B cell (primary cell): ENCODE results near the gene POU3F3. TPM values are rescaled to one million over a fixed set of nuclear protein-coding genes. Genes with fewer than 3 reads are reported as not detected.

Experiments used
- ATAC-seq: fragments of 200-7000 bp; cut with Tn5 transposase; one replicate; pipeline ENCODE4 v1.10.0; 2021; ENCODE audit warnings: low read depth, mild to moderate bottlenecking, moderate number of reproducible peaks, moderate library complexity
- CTCF ChIA-PET: fragments of 350-600 bp; sonication (Branson Sonifier 250); formaldehyde crosslinking; loops from one replicate; lab custom pipeline; 2021; ENCODE audit warnings: antibody characterized with exemption, inconsistent platforms; lab: Charles Lee
- POLR2A ChIA-PET: fragments of 350-600 bp; sonication (Branson Sonifier 250); formaldehyde crosslinking; loops from one replicate; lab custom pipeline; 2021; ENCODE audit warnings: antibody characterized with exemption; lab: Charles Lee
- DNase-seq: peaks from one replicate; pipeline ENCODE4 v3.0.0; 2013
- H2AFZ ChIP-seq: 2 replicates; pipeline ENCODE4 v1.6.1; 2012; ENCODE audit warnings: mild to moderate bottlenecking, low read depth, low read length; ENCODE audit not compliant: insufficient read depth, poor library complexity, severe bottlenecking
- H3K27ac ChIP-seq, 2 donors: 1 replicate in 1 of 2; 2 replicates in 1 of 2; pipeline ENCODE4 v1.5.1; 2012 to 2013; ENCODE audit warnings: low read length in 2 of 2, mild to moderate bottlenecking in 2 of 2, moderate library complexity in 1 of 2
- H3K27me3 ChIP-seq, 4 experiments: fragments of 200-600 bp in 1 of 4; sonication (generic) in 1 of 4; replicated peaks in 1 of 4; 1 replicate in 2 of 4; 2 replicates in 2 of 4; pipeline versions ENCODE4 v1.6.1 to v1.7.0; 2013 to 2016; ENCODE audit warnings: low read length in 3 of 4, mild to moderate bottlenecking in 2 of 4, mixed read lengths in 1 of 4, moderate library complexity in 1 of 4; ENCODE audit not compliant: insufficient read depth in 4 of 4, control insufficient read depth in 3 of 4; ENCODE audit errors: control extremely low read depth in 1 of 4
- H3K36me3 ChIP-seq, 2 experiments: replicated peaks in 1 of 2; 1 replicate in 1 of 2; 2 replicates in 1 of 2; pipeline versions ENCODE4 v1.6.1 to v1.7.1; 2013; ENCODE audit warnings: low read length in 1 of 2; ENCODE audit not compliant: insufficient read depth in 2 of 2, control insufficient read depth in 1 of 2; ENCODE audit errors: control extremely low read depth in 1 of 2, extremely low read depth in 1 of 2
- H3K4me1 ChIP-seq, 2 donors: fragments of 200-600 bp in 1 of 2; sonication (generic) in 1 of 2; 1 replicate in 1 of 2; 2 replicates in 1 of 2; pipeline versions ENCODE4 v1.5.1 to v1.6.1; 2013 to 2017; ENCODE audit warnings: low read length in 2 of 2; ENCODE audit not compliant: control insufficient read depth in 2 of 2, insufficient read depth in 2 of 2
- H3K4me2 ChIP-seq: replicated peaks from 2 replicates; pipeline ENCODE3; 2012; ENCODE audit warnings: mild to moderate bottlenecking, low read depth, low read length; ENCODE audit not compliant: poor library complexity, severe bottlenecking
- H3K4me3 ChIP-seq, 5 experiments: fragments of 200-600 bp in 1 of 5; sonication (generic) in 1 of 5; 1 replicate in 3 of 5; 2 replicates in 2 of 5; pipeline versions ENCODE4 v1.5.1 to v1.7.0; 2011 to 2016; ENCODE audit warnings: low read length in 4 of 5, mild to moderate bottlenecking in 4 of 5, low read depth in 2 of 5, control low read depth in 1 of 5, moderate library complexity in 1 of 5; ENCODE audit not compliant: insufficient read depth in 1 of 5; ENCODE audit errors: control extremely low read depth in 1 of 5, extremely low read depth in 1 of 5
- H3K79me2 ChIP-seq: fragments of 200-600 bp; sonication (generic); one replicate; pipeline ENCODE4 v1.6.0; 2016; ENCODE audit warnings: low read length; ENCODE audit not compliant: control insufficient read depth, insufficient read depth
- H3K9ac ChIP-seq: fragments of 200-600 bp; sonication (generic); 2 replicates; pipeline ENCODE4 v1.6.1; 2017; ENCODE audit warnings: mild to moderate bottlenecking, low read length, moderate library complexity
- H3K9me3 ChIP-seq, 3 donors: one replicate each; pipeline versions ENCODE4 v1.6.1 to v1.7.1; 2013; ENCODE audit warnings: low read length in 2 of 3; ENCODE audit not compliant: control insufficient read depth in 2 of 3, insufficient read depth in 1 of 3; ENCODE audit errors: control extremely low read depth in 1 of 3
- H4K20me1 ChIP-seq: 2 replicates; pipeline ENCODE4 v1.6.0; 2012; ENCODE audit warnings: mild to moderate bottlenecking, low read length; ENCODE audit not compliant: insufficient read depth, control insufficient read depth, poor library complexity, severe bottlenecking
- H3K27ac Mint-ChIP-seq: one replicate; pipeline ENCODE4 v1.8.0; 2021; ENCODE audit warnings: mixed read lengths
- H3K27me3 Mint-ChIP-seq: one replicate; pipeline ENCODE4 v1.8.0; 2021; ENCODE audit warnings: mixed read lengths
- H3K4me1 Mint-ChIP-seq: one replicate; pipeline ENCODE4 v1.8.0; 2021; ENCODE audit warnings: mixed read lengths
- H3K4me3 Mint-ChIP-seq: one replicate; pipeline ENCODE4 v1.8.0; 2021; ENCODE audit warnings: mixed read lengths
- H3K9me3 Mint-ChIP-seq: one replicate; pipeline ENCODE4 v1.8.0; 2022; ENCODE audit warnings: mixed read lengths; ENCODE audit not compliant: insufficient read depth
- EZH2 ChIP-seq: IDR thresholded peaks from 2 replicates; pipeline ENCODE4 v1.6.1; 2012; ENCODE audit warnings: borderline replicate concordance, low read depth, mild to moderate bottlenecking, moderate library complexity, low read length; ENCODE audit not compliant: insufficient read depth, poor library complexity, severe bottlenecking
- WGBS: methylation state at CpG from one replicate; pipeline ENCODE4 v1.1.5; 2013; ENCODE audit warnings: missing lambda C conversion rate; ENCODE audit not compliant: insufficient coverage; 5-methylcytosine and 5-hydroxymethylcytosine counted together
- intact Hi-C: fragments of 100-400 bp; cut with micrococcal nuclease; formaldehyde crosslinking; loops from one replicate; pipeline ENCODE4 v1.10.0; 2022
- polyA plus RNA-seq: library from polyadenylated mRNA; depleted of rRNA; stranded (reverse); fragments of >200 nt; gene quantifications from 2 replicates; pipeline ENCODE4 v1.2.3, GENCODE V29; 2012
- total RNA-seq, 2 donors: library from RNA; stranded (reverse); fragments of 120-200 nt in 1 of 2; gene quantifications; 1 replicate in 1 of 2; 2 replicates in 1 of 2; pipeline versions ENCODE4 v1.2.3 to v1.2.4, GENCODE V29; 2013 to 2022
- TF ChIP-seq, protein P1 (sequence below): fragments of 200-600 bp; IDR thresholded peaks from one replicate; pipeline ENCODE4 v1.8.0; 2022; ENCODE audit warnings: antibody characterized with exemption, mild to moderate bottlenecking

The POU3F3 gene
- total and polyA plus RNA-seq, 2 donors (not counting 1 experiment from before 2014, with no cell fraction given) = 0.03 to 0.12 TPM

DNA sequence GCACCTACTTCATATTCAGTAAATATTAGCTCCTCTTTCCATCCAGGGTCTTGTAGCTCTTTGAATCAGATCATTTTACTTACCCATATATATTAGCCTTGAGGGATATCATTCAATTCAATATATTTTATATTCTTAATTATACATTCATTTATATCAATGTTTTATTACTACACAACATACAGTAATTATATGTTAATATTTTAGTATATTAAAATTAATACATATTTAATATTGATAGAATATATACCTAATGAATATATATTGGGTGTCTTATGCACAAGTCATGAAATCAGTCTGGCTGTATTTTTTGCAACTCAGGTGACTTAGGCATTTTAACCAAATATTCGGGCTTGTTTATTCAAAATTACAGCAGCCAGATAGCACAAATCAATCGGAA, 37.2 kb downstream of the POU3F3 start:
- intact Hi-C loops = no loop called here

GRCh38 chr2:104896446-104896845, 42.5 kb downstream of the POU3F3 start:
- H3K27ac Mint-ChIP-seq = no peak overlapping the region
- no peak overlapping the region for H3K4me3 Mint-ChIP-seq
- 61% methylated on average over 2 of the region's 8 CpGs for WGBS
- Histone ChIP-seq H3K79me2 (no peaks in the 10 kb centered on the region), H3K4me2 (no peak overlapping the region), H3K9ac (no peak overlapping the region), H2AFZ (no peak overlapping the region), H3K4me3 (no peak overlapping the region), H3K4me1 (no peaks in the 10 kb centered on the region), H3K9me3 (peaks cover 0 to 11% (median 0%) of the 10 kb centered on the region in 3 donors), H3K27me3 (peaks cover 0 to 7% (median 2%) of the 10 kb centered on the region in 4 experiments), H3K36me3 (no peaks in the 10 kb centered on the region), H3K27ac (no peak overlapping the region), H4K20me1 (no peaks in the 10 kb centered on the region)
- H3K27me3 Mint-ChIP-seq = peaks cover 13% of the 10 kb centered on the region
- no peaks in the 10 kb centered on the region for H3K9me3 Mint-ChIP-seq
- ATAC-seq (no peak), DNase-seq (no peak)
- POLR2A ChIA-PET = no interaction called here
- no peak for TF ChIP-seq EZH2
- TF ChIP-seq, protein P1, sequence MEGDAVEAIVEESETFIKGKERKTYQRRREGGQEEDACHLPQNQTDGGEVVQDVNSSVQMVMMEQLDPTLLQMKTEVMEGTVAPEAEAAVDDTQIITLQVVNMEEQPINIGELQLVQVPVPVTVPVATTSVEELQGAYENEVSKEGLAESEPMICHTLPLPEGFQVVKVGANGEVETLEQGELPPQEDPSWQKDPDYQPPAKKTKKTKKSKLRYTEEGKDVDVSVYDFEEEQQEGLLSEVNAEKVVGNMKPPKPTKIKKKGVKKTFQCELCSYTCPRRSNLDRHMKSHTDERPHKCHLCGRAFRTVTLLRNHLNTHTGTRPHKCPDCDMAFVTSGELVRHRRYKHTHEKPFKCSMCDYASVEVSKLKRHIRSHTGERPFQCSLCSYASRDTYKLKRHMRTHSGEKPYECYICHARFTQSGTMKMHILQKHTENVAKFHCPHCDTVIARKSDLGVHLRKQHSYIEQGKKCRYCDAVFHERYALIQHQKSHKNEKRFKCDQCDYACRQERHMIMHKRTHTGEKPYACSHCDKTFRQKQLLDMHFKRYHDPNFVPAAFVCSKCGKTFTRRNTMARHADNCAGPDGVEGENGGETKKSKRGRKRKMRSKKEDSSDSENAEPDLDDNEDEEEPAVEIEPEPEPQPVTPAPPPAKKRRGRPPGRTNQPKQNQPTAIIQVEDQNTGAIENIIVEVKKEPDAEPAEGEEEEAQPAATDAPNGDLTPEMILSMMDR = no peak
- no peaks in the 10 kb centered on the region for H3K4me1 Mint-ChIP-seq
- intact Hi-C loops = no loop called here
- CTCF ChIA-PET = no interaction called here

More for the DNA sequence above, 37.2 kb downstream of the POU3F3 start:
- no peak for DNase-seq
- no peak for TF ChIP-seq EZH2
- TF ChIP-seq, protein P1 = no peak
- Mint-ChIP-seq H3K27ac (no peak overlapping the region), H3K27me3 (peaks cover 11% of the 10 kb centered on the region), H3K4me1 (peaks cover 32% of the 10 kb centered on the region), H3K9me3 (peaks cover 4% of the 10 kb centered on the region), H3K4me3 (no peak overlapping the region)
- peaks cover 0 to 19% (median 0%) of the 10 kb centered on the region in 3 donors for H3K9me3 ChIP-seq
- CTCF ChIA-PET = no interaction called here
- no peaks in the 10 kb centered on the region for H4K20me1 ChIP-seq
- no peak for ATAC-seq
- H2AFZ ChIP-seq = no peak overlapping the region
- H3K27ac ChIP-seq = no peak overlapping the region
- no peak overlapping the region for H3K9ac ChIP-seq
- H3K79me2 ChIP-seq = no peaks in the 10 kb centered on the region
- H3K4me2 ChIP-seq = no peak overlapping the region
- no peak overlapping the region for H3K4me3 ChIP-seq
- peaks cover 0 to 4% (median 1%) of the 10 kb centered on the region in 4 experiments for H3K27me3 ChIP-seq
- H3K36me3 ChIP-seq = no peaks in the 10 kb centered on the region
- peaks cover 23 to 35% of the 10 kb centered on the region in 2 donors for H3K4me1 ChIP-seq
- POLR2A ChIA-PET = no interaction called here
- WGBS = 100% methylated on average over 2 of the region's 2 CpGs
